Astrocyte (in vitro differentiated cells and primary cell): ENCODE data around the gene OR7A5.

Experiments
- CTCF ChIP-seq: IDR thresholded peaks from 2 replicates; pipeline ENCODE4 v1.5.1; 2011; ENCODE audit warnings: low read depth, mild to moderate bottlenecking, inconsistent platforms, low read length, moderate library complexity; ENCODE audit not compliant: insufficient read depth
- EZH2 ChIP-seq: IDR thresholded peaks from 2 replicates; pipeline ENCODE4 v1.6.1; 2012; ENCODE audit warnings: mild to moderate bottlenecking, low read length, inconsistent platforms; ENCODE audit not compliant: insufficient read depth

- TF ChIP-seq CTCF (no peak), EZH2 (no peak)
Measured at GRCh38 chr19:14821937-14822336, 13.0 kb downstream of the OR7A5 start.
